ENCODE measurements around the gene TBL1XR1.

GRCh38 chr3:177147790-177148189, 49.5 kb downstream of the TBL1XR1 start:
- TF ChIP-seq CTCF (IDR thresholded peaks at IDR 0.05) (no peak), POLR2A (IDR thresholded peaks at IDR 0.05) (no peak)
